Measurements from ENCODE around the gene MAGEB17.

Gene MAGEB17

GRCh38 chrX:16187024-16187760 is 19.9 kb downstream of the MAGEB17 start:
- H3K27ac ChIP-seq (ENCODE audit: low read depth, low read length): peak overlapping the region; percentile 73
- no peak overlapping the region for H3K4me3 ChIP-seq (ENCODE audit: low read length)
- H4K8ac ChIP-seq (ENCODE audit: low read depth, low read length): no peak overlapping the region
- peak overlapping the region; percentile 9 for H2AK5ac ChIP-seq (ENCODE audit: low read length)
- no peak overlapping the region for H2BK15ac ChIP-seq (replicated peaks; ENCODE audit: low read depth)
- peak overlapping the region; percentile 70 for H3K4ac ChIP-seq (ENCODE audit: low read depth, low read length)
- H3K79me1 ChIP-seq (ENCODE audit: low read length): no peaks in the 10 kb centered on the region
- no peak overlapping the region for H3K9ac ChIP-seq (ENCODE audit: low read length)
- no peaks in the 10 kb centered on the region for H3K36me3 ChIP-seq (ENCODE audit: control insufficient read depth, insufficient read depth, low read length)
- WGBS (ENCODE audit: extremely low coverage, insufficient coverage, low lambda C conversion rate): no CpG with 5 or more reads among the region's 4 CpGs
- DNase-seq: no peak
- peak overlapping the region; percentile 92 for H2BK120ac ChIP-seq (ENCODE audit: low read depth, low read length)
- no peaks in the 10 kb centered on the region for H3K79me2 ChIP-seq (ENCODE audit: control insufficient read depth, insufficient read depth, low read length)
- H3K56ac ChIP-seq (ENCODE audit: low read length): peak overlapping the region; percentile 69
- H3K27me3 ChIP-seq (ENCODE audit: insufficient read depth, low read length, poor library complexity): no peaks in the 10 kb centered on the region
- H3K18ac ChIP-seq (ENCODE audit: low read length): peak overlapping the region; percentile 86
- no peak overlapping the region for H3K4me2 ChIP-seq (ENCODE audit: low read length)
- H2BK5ac ChIP-seq (ENCODE audit: low read length): peak overlapping the region; percentile 39
- H4K5ac ChIP-seq (ENCODE audit: low read length): no peak overlapping the region
- peaks cover 9% of the 10 kb centered on the region for H3K4me1 ChIP-seq (ENCODE audit: control insufficient read depth, low read depth, low read length)
- no peak overlapping the region for H3K23ac ChIP-seq (ENCODE audit: low read length)

GRCh38 chrX:16188687-16189086 is 21.4 kb downstream of the MAGEB17 start:
- no peak overlapping the region for H3K4ac ChIP-seq (ENCODE audit: low read depth, low read length)
- no peak overlapping the region for H3K9ac ChIP-seq (ENCODE audit: low read length)
- no CpG with 5 or more reads among the region's 1 CpG for WGBS (ENCODE audit: extremely low coverage, insufficient coverage, low lambda C conversion rate)
- H4K5ac ChIP-seq (ENCODE audit: low read length): no peak overlapping the region
- no peak overlapping the region for H2BK5ac ChIP-seq (ENCODE audit: low read length)
- H3K4me3 ChIP-seq (ENCODE audit: low read length): no peak overlapping the region
- no peak overlapping the region for H4K8ac ChIP-seq (ENCODE audit: low read depth, low read length)
- no peak for DNase-seq
- no peak overlapping the region for H3K4me2 ChIP-seq (ENCODE audit: low read length)
- H3K36me3 ChIP-seq (ENCODE audit: control insufficient read depth, insufficient read depth, low read length): no peaks in the 10 kb centered on the region
- no peak overlapping the region for H3K18ac ChIP-seq (ENCODE audit: low read length)
- H3K27ac ChIP-seq (ENCODE audit: low read depth, low read length): no peak overlapping the region
- H3K79me2 ChIP-seq (ENCODE audit: control insufficient read depth, insufficient read depth, low read length): no peaks in the 10 kb centered on the region
- H3K4me1 ChIP-seq (ENCODE audit: control insufficient read depth, low read depth, low read length): peaks cover 9% of the 10 kb centered on the region
- no peak overlapping the region for H3K23ac ChIP-seq (ENCODE audit: low read length)
- no peaks in the 10 kb centered on the region for H3K79me1 ChIP-seq (ENCODE audit: low read length)
- no peak overlapping the region for H2BK15ac ChIP-seq (replicated peaks; ENCODE audit: low read depth)
- H3K56ac ChIP-seq (ENCODE audit: low read length): no peak overlapping the region
- no peaks in the 10 kb centered on the region for H3K27me3 ChIP-seq (ENCODE audit: insufficient read depth, low read length, poor library complexity)
- H2BK120ac ChIP-seq (ENCODE audit: low read depth, low read length): no peak overlapping the region
- no peak overlapping the region for H2AK5ac ChIP-seq (ENCODE audit: low read length)

GRCh38 chrX:16191605-16192004 is 24.3 kb downstream of the MAGEB17 start:
- no peak overlapping the region for H2BK5ac ChIP-seq (ENCODE audit: low read length)
- H3K79me1 ChIP-seq (ENCODE audit: low read length): no peaks in the 10 kb centered on the region
- H2BK15ac ChIP-seq (replicated peaks; ENCODE audit: low read depth): no peak overlapping the region
- H3K4me1 ChIP-seq (ENCODE audit: control insufficient read depth, low read depth, low read length): peaks cover 3% of the 10 kb centered on the region
- H3K27ac ChIP-seq (ENCODE audit: low read depth, low read length): no peak overlapping the region
- DNase-seq: no peak
- H2BK120ac ChIP-seq (ENCODE audit: low read depth, low read length): no peak overlapping the region
- no peak overlapping the region for H3K4me2 ChIP-seq (ENCODE audit: low read length)
- no CpG with 5 or more reads among the region's 6 CpGs for WGBS (ENCODE audit: extremely low coverage, insufficient coverage, low lambda C conversion rate)
- H3K4ac ChIP-seq (ENCODE audit: low read depth, low read length): no peak overlapping the region
- H3K4me3 ChIP-seq (ENCODE audit: low read length): no peak overlapping the region
- H3K18ac ChIP-seq (ENCODE audit: low read length): no peak overlapping the region
- H3K23ac ChIP-seq (ENCODE audit: low read length): no peak overlapping the region
- H4K8ac ChIP-seq (ENCODE audit: low read depth, low read length): no peak overlapping the region
- H3K27me3 ChIP-seq (ENCODE audit: insufficient read depth, low read length, poor library complexity): no peaks in the 10 kb centered on the region
- H2AK5ac ChIP-seq (ENCODE audit: low read length): no peak overlapping the region
- H3K36me3 ChIP-seq (ENCODE audit: control insufficient read depth, insufficient read depth, low read length): no peaks in the 10 kb centered on the region
- H3K56ac ChIP-seq (ENCODE audit: low read length): peak overlapping the region; percentile 17
- no peak overlapping the region for H4K5ac ChIP-seq (ENCODE audit: low read length)
- H3K9ac ChIP-seq (ENCODE audit: low read length): no peak overlapping the region
- H3K79me2 ChIP-seq (ENCODE audit: control insufficient read depth, insufficient read depth, low read length): no peaks in the 10 kb centered on the region

GRCh38 chrX:16196829-16197228 is 29.5 kb downstream of the MAGEB17 start:
- DNase-seq: peak; percentile 44
- Histone ChIP-seq H2BK120ac (ENCODE audit: low read depth, low read length) (no peak overlapping the region), H3K36me3 (ENCODE audit: control insufficient read depth, insufficient read depth, low read length) (no peaks in the 10 kb centered on the region), H3K18ac (ENCODE audit: low read length) (no peak overlapping the region), H3K4me1 (ENCODE audit: control insufficient read depth, low read depth, low read length) (no peaks in the 10 kb centered on the region), H3K4ac (ENCODE audit: low read depth, low read length) (no peak overlapping the region), H3K79me2 (ENCODE audit: control insufficient read depth, insufficient read depth, low read length) (no peaks in the 10 kb centered on the region), H3K23ac (ENCODE audit: low read length) (no peak overlapping the region), H3K4me3 (ENCODE audit: low read length) (no peak overlapping the region), H3K9ac (ENCODE audit: low read length) (no peak overlapping the region), H3K4me2 (ENCODE audit: low read length) (no peak overlapping the region), H3K56ac (ENCODE audit: low read length) (no peak overlapping the region), H3K27me3 (ENCODE audit: insufficient read depth, low read length, poor library complexity) (no peaks in the 10 kb centered on the region), H3K79me1 (ENCODE audit: low read length) (no peaks in the 10 kb centered on the region), H4K5ac (ENCODE audit: low read length) (no peak overlapping the region), H2BK5ac (ENCODE audit: low read length) (no peak overlapping the region), H2AK5ac (ENCODE audit: low read length) (no peak overlapping the region), H2BK15ac (replicated peaks; ENCODE audit: low read depth) (no peak overlapping the region), H3K27ac (ENCODE audit: low read depth, low read length) (no peak overlapping the region), H4K8ac (ENCODE audit: low read depth, low read length) (no peak overlapping the region)

- Histone ChIP-seq H3K23ac (ENCODE audit: low read length) (no peak overlapping the region), H3K56ac (ENCODE audit: low read length) (no peak overlapping the region), H3K4me3 (ENCODE audit: low read length) (no peak overlapping the region), H3K27me3 (ENCODE audit: insufficient read depth, low read length, poor library complexity) (no peaks in the 10 kb centered on the region), H3K9ac (ENCODE audit: low read length) (no peak overlapping the region), H3K4me1 (ENCODE audit: control insufficient read depth, low read depth, low read length) (no peaks in the 10 kb centered on the region), H3K79me1 (ENCODE audit: low read length) (no peaks in the 10 kb centered on the region), H3K27ac (ENCODE audit: low read depth, low read length) (no peak overlapping the region), H2BK15ac (replicated peaks; ENCODE audit: low read depth) (no peak overlapping the region), H4K5ac (ENCODE audit: low read length) (no peak overlapping the region), H2BK5ac (ENCODE audit: low read length) (no peak overlapping the region), H2AK5ac (ENCODE audit: low read length) (no peak overlapping the region), H4K8ac (ENCODE audit: low read depth, low read length) (no peak overlapping the region), H3K36me3 (ENCODE audit: control insufficient read depth, insufficient read depth, low read length) (no peaks in the 10 kb centered on the region), H3K4ac (ENCODE audit: low read depth, low read length) (no peak overlapping the region), H3K79me2 (ENCODE audit: control insufficient read depth, insufficient read depth, low read length) (no peaks in the 10 kb centered on the region), H3K18ac (ENCODE audit: low read length) (no peak overlapping the region), H3K4me2 (ENCODE audit: low read length) (no peak overlapping the region), H2BK120ac (ENCODE audit: low read depth, low read length) (no peak overlapping the region)
- WGBS (ENCODE audit: extremely low coverage, insufficient coverage, low lambda C conversion rate): no CpG with 5 or more reads among the region's 1 CpG
- DNase-seq: peak; percentile 70
Observed at GRCh38 chrX:16199343-16199742, 32.1 kb downstream of the MAGEB17 start.

GRCh38 chrX:16202943-16203342 is 35.7 kb downstream of the MAGEB17 start:
- Histone ChIP-seq H2BK5ac (ENCODE audit: low read length) (no peak overlapping the region), H3K27ac (ENCODE audit: low read depth, low read length) (no peak overlapping the region), H3K36me3 (ENCODE audit: control insufficient read depth, insufficient read depth, low read length) (no peaks in the 10 kb centered on the region), H2BK15ac (replicated peaks; ENCODE audit: low read depth) (peak overlapping the region; percentile 57), H3K79me2 (ENCODE audit: control insufficient read depth, insufficient read depth, low read length) (no peaks in the 10 kb centered on the region), H2AK5ac (ENCODE audit: low read length) (no peak overlapping the region), H3K27me3 (ENCODE audit: insufficient read depth, low read length, poor library complexity) (no peaks in the 10 kb centered on the region), H3K79me1 (ENCODE audit: low read length) (no peaks in the 10 kb centered on the region), H3K4me2 (ENCODE audit: low read length) (no peak overlapping the region), H3K4me1 (ENCODE audit: control insufficient read depth, low read depth, low read length) (no peaks in the 10 kb centered on the region), H4K5ac (ENCODE audit: low read length) (no peak overlapping the region), H3K18ac (ENCODE audit: low read length) (no peak overlapping the region), H3K56ac (ENCODE audit: low read length) (no peak overlapping the region), H3K9ac (ENCODE audit: low read length) (no peak overlapping the region), H4K8ac (ENCODE audit: low read depth, low read length) (no peak overlapping the region), H3K23ac (ENCODE audit: low read length) (no peak overlapping the region), H2BK120ac (ENCODE audit: low read depth, low read length) (no peak overlapping the region), H3K4me3 (ENCODE audit: low read length) (no peak overlapping the region), H3K4ac (ENCODE audit: low read depth, low read length) (no peak overlapping the region)
- no peak for DNase-seq
- WGBS (ENCODE audit: extremely low coverage, insufficient coverage, low lambda C conversion rate): no CpG with 5 or more reads among the region's 4 CpGs

Data from mesendoderm (in vitro differentiated cells).